Activated CD8-positive, alpha-beta T cell treated with anti-CD3 and anti-CD28 coated beads, Interleukin-2, amount 10 ng/mL, durations not matched to agents 7 days and 5 days (primary cell): Measurements from ENCODE around the gene SNTA1. TPM values are rescaled to one million over a fixed set of nuclear protein-coding genes. Genes with fewer than 3 reads are reported as not detected.
A peak's percentile ranks its signal among the peaks of the same experiment; 100 is the strongest.
"Not testable (repeated sequence)": the region's sequence is repeated elsewhere in the genome, so short reads cannot be mapped to it uniquely, and the experiment has no call there.

Experiments used
- ATAC-seq: fragments of 150-1000 bp; cut with Tn5 transposase; one replicate; pipeline ENCODE4 v1.10.0; 2021; ENCODE audit warnings: moderate library complexity
- CTCF ChIA-PET: fragments of 350-600 bp; sonication (Branson Sonifier 250); formaldehyde crosslinking; loops from one replicate; lab custom pipeline; 2021; ENCODE audit warnings: antibody characterized with exemption; lab: Charles Lee
- POLR2A ChIA-PET: fragments of 350-600 bp; sonication (Branson Sonifier 250); formaldehyde crosslinking; loops from one replicate; lab custom pipeline; 2021; ENCODE audit warnings: antibody characterized with exemption; lab: Charles Lee
- DNase-seq: peaks from one replicate; pipeline ENCODE4 v3.0.0-alpha.2; 2020
- H3K27ac Mint-ChIP-seq: one replicate; pipeline ENCODE4 v1.8.0; 2021; ENCODE audit warnings: mild to moderate bottlenecking, mixed read lengths
- H3K27me3 Mint-ChIP-seq: one replicate; pipeline ENCODE4 v1.8.0; 2021; ENCODE audit warnings: low read depth, mixed read lengths
- H3K36me3 Mint-ChIP-seq: one replicate; pipeline ENCODE4 v1.8.0; 2021; ENCODE audit warnings: low read depth, mixed read lengths
- H3K4me1 Mint-ChIP-seq: one replicate; pipeline ENCODE4 v1.8.0; 2021; ENCODE audit warnings: low read depth, mixed read lengths
- H3K4me3 Mint-ChIP-seq: one replicate; pipeline ENCODE4 v1.8.0; 2021; ENCODE audit warnings: mild to moderate bottlenecking, mixed read lengths
- H3K9me3 Mint-ChIP-seq: one replicate; pipeline ENCODE4 v1.8.0; 2022; ENCODE audit warnings: mixed read lengths; ENCODE audit not compliant: insufficient read depth
- total RNA-seq, 2 experiments: library from RNA; stranded (reverse); gene quantifications; one replicate each; pipeline ENCODE4 v1.2.3, GENCODE V29; 2021

Gene SNTA1
- total RNA-seq, 2 experiments from 2014 or later, result 13.1 to 13.4 TPM

DNA sequence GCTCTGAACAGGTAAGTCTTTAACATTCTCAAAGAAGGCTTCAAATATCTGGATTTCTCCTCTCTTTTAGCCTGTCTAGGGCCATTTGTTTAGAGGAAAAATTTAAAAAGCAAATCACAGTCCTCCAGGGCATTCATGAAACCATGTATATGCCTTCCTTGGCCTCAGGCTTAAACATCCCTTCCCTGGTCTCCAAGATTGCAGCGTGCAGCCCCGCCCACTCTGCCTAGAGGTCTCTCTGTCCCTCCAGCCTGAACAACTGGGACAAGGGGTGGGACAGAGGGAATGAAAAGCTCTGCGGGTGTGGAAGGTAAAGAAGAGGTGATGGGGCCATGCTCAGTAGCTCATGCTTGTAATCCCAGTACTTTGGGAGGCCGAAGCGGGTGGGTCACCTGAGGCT lies 36.5 kb upstream of the SNTA1 start:
- no peaks in the 10 kb centered on the region for H3K4me1 Mint-ChIP-seq
- no peak overlapping the region for H3K4me3 Mint-ChIP-seq
- no peaks in the 10 kb centered on the region for H3K9me3 Mint-ChIP-seq
- no peak overlapping the region for H3K27ac Mint-ChIP-seq
- POLR2A ChIA-PET, result interaction anchor here (0.6 to 1.0 kb wide), 2 partner anchors 10 to 622 kb away, joined by 3 read pairs; partner anchors contain the start of gene CBFA2T2
- DNase-seq, result no peak
- no peak for ATAC-seq
- H3K27me3 Mint-ChIP-seq, result no peaks in the 10 kb centered on the region
- H3K36me3 Mint-ChIP-seq, result no peaks in the 10 kb centered on the region
- CTCF ChIA-PET, result no interaction called here

- H3K36me3 Mint-ChIP-seq, result no peaks in the 10 kb centered on the region
- H3K27me3 Mint-ChIP-seq, result no peaks in the 10 kb centered on the region
- ATAC-seq (no peak), DNase-seq (no peak)
- H3K4me3 Mint-ChIP-seq, result no peak overlapping the region
- ChIA-PET CTCF (no interaction called here), POLR2A (no interaction called here)
- H3K9me3 Mint-ChIP-seq, result no peaks in the 10 kb centered on the region
- no peaks in the 10 kb centered on the region for H3K4me1 Mint-ChIP-seq
- H3K27ac Mint-ChIP-seq, result no peak overlapping the region
Measured at GRCh38 chr20:33477386-33478234, 34.0 kb upstream of the SNTA1 start.

DNA sequence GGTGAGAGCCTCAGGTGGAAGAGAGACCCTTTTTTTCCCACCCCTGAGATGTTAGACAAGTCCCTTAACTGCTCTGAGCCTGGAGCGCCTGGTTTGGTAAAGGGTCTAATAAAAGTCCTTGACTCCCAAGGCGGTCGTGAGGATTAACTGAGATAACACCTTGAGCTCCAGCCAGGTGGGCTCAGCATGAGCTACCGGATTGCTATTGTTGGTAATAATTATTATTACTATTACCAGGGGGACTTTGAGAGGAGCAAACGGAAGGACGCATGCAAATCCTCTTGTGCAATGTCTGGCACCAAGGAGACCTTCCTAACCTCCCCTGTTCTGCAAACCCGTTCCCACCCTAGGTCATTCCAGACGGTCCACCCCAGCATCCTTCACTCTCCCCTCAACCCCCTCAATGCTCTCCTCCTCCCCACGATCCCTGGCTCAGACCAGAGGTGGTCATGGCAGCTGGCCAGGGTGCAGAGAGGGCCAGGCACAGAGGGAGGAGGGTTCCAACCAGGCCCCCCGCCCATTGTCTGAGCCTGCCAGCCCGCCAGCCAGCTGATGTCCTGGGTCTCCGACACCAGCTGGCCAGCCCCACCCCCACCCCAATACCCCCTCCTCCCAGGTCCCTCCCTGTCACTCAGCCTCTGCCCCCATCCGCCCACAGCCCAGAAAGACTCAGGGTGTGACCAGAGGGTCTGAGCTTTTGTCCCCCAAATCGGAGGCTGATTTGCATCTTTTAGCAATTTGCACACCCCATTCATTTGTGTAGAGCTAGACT lies 32.0 kb upstream of the SNTA1 start:
- H3K4me1 Mint-ChIP-seq, result no peaks in the 10 kb centered on the region
- H3K27me3 Mint-ChIP-seq, result no peaks in the 10 kb centered on the region
- DNase-seq (no peak), ATAC-seq (no peak)
- H3K9me3 Mint-ChIP-seq, result no peaks in the 10 kb centered on the region
- H3K36me3 Mint-ChIP-seq, result no peaks in the 10 kb centered on the region
- ChIA-PET CTCF (interaction anchor here (1.1 kb wide), 1 partner anchor 192 kb away, joined by 3 read pairs; no protein-coding TSS in a partner anchor), POLR2A (interaction anchor here (1.0 kb wide), 1 partner anchor 14 kb away, joined by 4 read pairs; the partner anchor contains the start of gene CBFA2T2)
- no peak overlapping the region for H3K4me3 Mint-ChIP-seq
- no peak overlapping the region for H3K27ac Mint-ChIP-seq

- Mint-ChIP-seq H3K27ac (no peak overlapping the region), H3K9me3 (no peaks in the 10 kb centered on the region), H3K27me3 (no peaks in the 10 kb centered on the region), H3K36me3 (no peaks in the 10 kb centered on the region), H3K4me1 (no peaks in the 10 kb centered on the region), H3K4me3 (no peak overlapping the region)
- ATAC-seq, result no peak
- DNase-seq, result no peak
- ChIA-PET POLR2A (no interaction called here), CTCF (no interaction called here)
Measured at GRCh38 chr20:33474963-33475362, 31.4 kb upstream of the SNTA1 start.

DNA sequence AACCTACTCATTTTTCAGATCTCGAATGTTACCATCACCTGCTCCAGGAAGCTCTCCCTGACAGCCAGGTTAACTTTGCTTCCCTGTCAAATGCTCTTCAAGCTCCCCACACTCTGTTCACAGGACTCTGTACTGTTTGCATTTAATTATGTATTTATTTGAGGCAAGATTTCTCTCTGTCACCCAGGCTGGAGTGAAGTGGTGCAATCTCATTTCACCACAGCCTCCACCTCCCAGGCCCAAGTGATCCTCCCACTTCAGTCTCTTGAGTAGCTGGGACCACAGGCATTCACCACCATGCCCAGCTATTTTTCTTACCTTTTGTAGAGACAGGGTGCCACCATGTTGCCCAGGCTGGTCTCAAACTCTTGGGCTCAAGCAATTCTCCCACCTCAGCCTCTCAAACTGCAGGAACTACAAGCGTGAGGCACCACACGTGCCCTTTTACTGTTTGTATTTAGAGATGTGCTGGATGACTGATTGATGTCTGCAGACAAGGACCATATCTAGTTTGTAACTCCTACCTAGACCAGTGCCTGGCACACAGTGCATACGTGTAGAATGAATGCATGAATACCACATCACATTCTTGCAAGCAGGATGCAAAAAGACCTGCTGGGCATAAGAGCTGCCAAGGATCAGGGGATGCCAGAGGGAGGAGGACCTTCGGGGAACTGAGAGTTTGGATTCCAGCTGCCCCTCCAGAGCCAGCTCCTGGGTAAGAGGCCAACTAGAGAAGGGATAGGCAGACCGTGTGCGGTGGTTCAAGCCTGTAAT lies 30.7 kb upstream of the SNTA1 start:
- no peak overlapping the region for H3K27ac Mint-ChIP-seq
- H3K4me3 Mint-ChIP-seq, result no peak overlapping the region
- H3K36me3 Mint-ChIP-seq, result no peaks in the 10 kb centered on the region
- no peaks in the 10 kb centered on the region for H3K9me3 Mint-ChIP-seq
- DNase-seq (no peak), ATAC-seq (no peak)
- ChIA-PET CTCF (no interaction called here), POLR2A (interaction anchor here (0.9 kb wide), 1 partner anchor 190 kb away, joined by 3 read pairs; no protein-coding TSS in a partner anchor)
- H3K4me1 Mint-ChIP-seq, result no peaks in the 10 kb centered on the region
- no peaks in the 10 kb centered on the region for H3K27me3 Mint-ChIP-seq

- Mint-ChIP-seq H3K36me3 (no peaks in the 10 kb centered on the region), H3K27ac (no peak overlapping the region), H3K4me1 (no peaks in the 10 kb centered on the region), H3K27me3 (no peaks in the 10 kb centered on the region), H3K9me3 (no peaks in the 10 kb centered on the region), H3K4me3 (no peak overlapping the region)
- DNase-seq, result no peak
- ChIA-PET POLR2A (no interaction called here), CTCF (no interaction called here)
- no peak for ATAC-seq
Measured at GRCh38 chr20:33472868-33473435, 29.4 kb upstream of the SNTA1 start.

DNA sequence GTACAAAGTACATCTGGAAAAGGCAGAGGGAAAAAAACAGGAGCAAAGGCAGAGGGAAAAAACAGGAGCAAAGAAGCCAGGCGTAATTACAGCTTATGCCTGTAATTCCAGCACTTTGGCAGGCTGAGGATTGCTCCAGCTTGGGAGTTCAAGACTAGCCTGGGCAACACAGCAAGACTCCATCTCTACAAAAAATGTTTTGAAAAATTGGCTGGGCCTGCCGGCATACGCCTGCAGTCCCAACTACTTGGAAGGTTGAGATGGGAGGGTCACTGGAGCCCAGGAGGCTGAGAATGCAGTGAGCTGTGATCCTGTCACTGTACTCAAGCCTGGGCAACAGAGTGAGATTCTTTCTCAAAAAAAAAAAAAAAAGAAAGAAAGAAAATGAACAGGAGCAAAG lies 27.3 kb upstream of the SNTA1 start:
- ChIA-PET CTCF (no interaction called here), POLR2A (interaction anchor here (1.2 kb wide), 1 partner anchor 19 kb away, joined by 4 read pairs; the partner anchor contains the start of gene CBFA2T2)
- no peak for ATAC-seq

GRCh38 chr20:33470457-33470856 lies 26.9 kb upstream of the SNTA1 start:
- Mint-ChIP-seq H3K4me1 (no peaks in the 10 kb centered on the region), H3K4me3 (no peak overlapping the region), H3K27me3 (no peaks in the 10 kb centered on the region), H3K36me3 (no peaks in the 10 kb centered on the region), H3K27ac (no peak overlapping the region), H3K9me3 (no peaks in the 10 kb centered on the region)
- no peak for ATAC-seq
- POLR2A ChIA-PET, result interaction anchor here (1.2 kb wide), 1 partner anchor 19 kb away, joined by 4 read pairs; the partner anchor contains the start of gene CBFA2T2
- no peak for DNase-seq
- CTCF ChIA-PET, result no interaction called here

More for the DNA sequence above, 27.3 kb upstream of the SNTA1 start:
- H3K4me3 Mint-ChIP-seq, result no peak overlapping the region
- no peak for DNase-seq
- H3K36me3 Mint-ChIP-seq, result no peaks in the 10 kb centered on the region
- H3K27me3 Mint-ChIP-seq, result no peaks in the 10 kb centered on the region
- H3K27ac Mint-ChIP-seq, result no peak overlapping the region
- H3K9me3 Mint-ChIP-seq, result no peaks in the 10 kb centered on the region
- no peaks in the 10 kb centered on the region for H3K4me1 Mint-ChIP-seq

GRCh38 chr20:33466303-33466646 lies 22.7 kb upstream of the SNTA1 start:
- Mint-ChIP-seq H3K36me3 (no peaks in the 10 kb centered on the region), H3K4me3 (no peak overlapping the region), H3K27ac (no peak overlapping the region), H3K27me3 (no peaks in the 10 kb centered on the region), H3K9me3 (no peaks in the 10 kb centered on the region), H3K4me1 (no peaks in the 10 kb centered on the region)
- DNase-seq, result no peak
- ChIA-PET POLR2A (no interaction called here), CTCF (no interaction called here)
- no peak for ATAC-seq

DNA sequence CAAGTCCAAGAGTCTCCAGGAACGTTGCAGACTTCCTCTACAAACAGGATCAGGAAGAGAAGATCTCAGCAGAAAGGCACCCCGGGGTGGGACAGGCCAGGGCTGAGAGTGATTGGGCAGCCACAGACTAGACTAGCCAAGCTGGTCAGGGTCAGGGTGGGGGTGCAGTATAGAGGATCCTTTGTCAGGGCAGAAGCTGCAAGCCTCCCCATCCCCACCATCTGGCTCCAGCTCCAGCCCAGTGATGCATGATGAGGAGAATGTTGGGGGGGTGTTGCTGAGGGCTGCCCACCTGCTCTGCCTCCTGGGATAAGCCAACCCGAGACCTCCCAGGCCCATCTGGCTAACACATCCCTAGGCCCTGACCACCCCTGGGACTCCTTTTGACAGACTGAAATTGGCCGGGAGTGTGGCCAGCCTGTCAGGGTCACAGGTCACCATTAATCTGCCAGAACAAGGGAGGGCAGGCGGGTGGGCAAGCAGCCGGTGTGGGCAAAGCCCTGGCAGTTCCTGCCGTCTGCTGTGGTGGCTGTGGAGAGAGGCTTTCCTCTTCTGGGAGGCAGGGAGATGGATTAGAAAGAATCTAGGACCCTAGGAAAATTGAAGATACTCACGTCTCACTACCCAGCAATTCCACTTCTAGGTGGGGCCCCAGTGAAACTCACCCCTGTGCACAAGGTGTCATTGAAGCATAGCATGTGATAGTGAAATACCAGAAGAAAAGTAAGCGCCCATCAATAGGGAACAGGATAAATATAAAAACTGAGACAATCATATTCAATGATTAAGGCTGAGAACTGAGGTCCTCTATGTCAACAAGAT lies 22.1 kb upstream of the SNTA1 start:
- no peaks in the 10 kb centered on the region for H3K4me1 Mint-ChIP-seq
- no peak for DNase-seq
- H3K36me3 Mint-ChIP-seq, result no peaks in the 10 kb centered on the region
- peak overlapping the region; percentile 5 for H3K27ac Mint-ChIP-seq
- ATAC-seq, result no peak
- no peaks in the 10 kb centered on the region for H3K27me3 Mint-ChIP-seq
- H3K4me3 Mint-ChIP-seq, result no peak overlapping the region
- H3K9me3 Mint-ChIP-seq, result no peaks in the 10 kb centered on the region
- POLR2A ChIA-PET, result no interaction called here
- CTCF ChIA-PET, result no interaction called here

DNA sequence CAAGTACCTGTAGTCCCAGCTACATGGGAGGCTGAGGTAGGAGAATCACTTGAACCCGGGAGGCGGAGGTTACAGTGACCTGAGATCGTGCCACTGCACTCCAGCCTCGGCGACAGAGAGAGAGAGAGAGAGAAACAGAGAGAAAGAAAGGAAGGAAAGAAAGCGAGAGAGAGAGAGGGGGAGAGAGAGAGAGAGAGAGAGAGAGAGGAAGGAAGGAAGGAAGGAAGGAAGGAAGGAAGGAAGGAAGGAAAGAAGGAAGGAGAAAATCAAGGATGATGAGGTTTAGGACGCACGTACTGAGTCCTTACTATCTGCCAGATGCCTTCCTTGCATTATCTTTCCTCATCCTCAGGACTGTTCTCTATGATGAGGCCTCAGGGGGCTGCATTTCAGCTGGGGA lies 21.2 kb upstream of the SNTA1 start:
- H3K4me3 Mint-ChIP-seq, POLR2A ChIA-PET, H3K36me3 Mint-ChIP-seq, DNase-seq, H3K27me3 Mint-ChIP-seq, H3K4me1 Mint-ChIP-seq, CTCF ChIA-PET, H3K9me3 Mint-ChIP-seq, ATAC-seq, H3K27ac Mint-ChIP-seq: not testable (repeated sequence)
